NT2/D1 (cell line): ENCODE measurements around the gene EPHA7.

Source experiments
- SUZ12 ChIP-seq: IDR thresholded peaks from 2 replicates; pipeline ENCODE4 v1.6.1; 2011; ENCODE audit not compliant: insufficient read length, insufficient read depth; ENCODE audit errors: extremely low read depth
- YY1 ChIP-seq: IDR thresholded peaks from 2 replicates; pipeline ENCODE4 v1.6.1; 2011; ENCODE audit not compliant: insufficient read length, insufficient read depth
- ZNF274 ChIP-seq: IDR thresholded peaks from 2 replicates; pipeline ENCODE4 v1.6.1; 2011; ENCODE audit warnings: mild to moderate bottlenecking, low read depth, low read length

GRCh38 chr6:93327857-93328256 lies 91.5 kb downstream of the EPHA7 start:
- TF ChIP-seq ZNF274: no peak
- no peak for TF ChIP-seq SUZ12
- TF ChIP-seq YY1: no peak
